Measurements from ENCODE around the gene DPYD.

The DPYD gene

DNA sequence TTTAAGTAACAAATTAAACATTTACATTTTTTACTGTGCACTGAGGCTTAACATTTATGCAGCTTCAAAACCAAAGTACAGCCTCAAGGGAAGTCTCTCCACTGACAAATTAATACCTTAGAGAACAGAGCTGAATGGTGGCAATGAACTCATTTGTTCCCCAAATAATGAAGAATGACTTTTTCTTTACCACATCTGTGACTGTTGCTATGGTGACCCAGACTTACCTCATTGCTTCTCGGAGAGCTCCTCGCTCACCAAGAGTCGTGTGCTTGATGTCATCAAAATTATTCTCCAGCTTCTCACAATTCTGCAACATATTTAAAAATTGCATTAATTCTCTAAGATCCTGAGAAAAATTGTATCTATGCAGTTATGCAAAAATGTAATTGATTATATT, 92.9 kb downstream of the DPYD start:
- TF ChIP-seq, protein P1, sequence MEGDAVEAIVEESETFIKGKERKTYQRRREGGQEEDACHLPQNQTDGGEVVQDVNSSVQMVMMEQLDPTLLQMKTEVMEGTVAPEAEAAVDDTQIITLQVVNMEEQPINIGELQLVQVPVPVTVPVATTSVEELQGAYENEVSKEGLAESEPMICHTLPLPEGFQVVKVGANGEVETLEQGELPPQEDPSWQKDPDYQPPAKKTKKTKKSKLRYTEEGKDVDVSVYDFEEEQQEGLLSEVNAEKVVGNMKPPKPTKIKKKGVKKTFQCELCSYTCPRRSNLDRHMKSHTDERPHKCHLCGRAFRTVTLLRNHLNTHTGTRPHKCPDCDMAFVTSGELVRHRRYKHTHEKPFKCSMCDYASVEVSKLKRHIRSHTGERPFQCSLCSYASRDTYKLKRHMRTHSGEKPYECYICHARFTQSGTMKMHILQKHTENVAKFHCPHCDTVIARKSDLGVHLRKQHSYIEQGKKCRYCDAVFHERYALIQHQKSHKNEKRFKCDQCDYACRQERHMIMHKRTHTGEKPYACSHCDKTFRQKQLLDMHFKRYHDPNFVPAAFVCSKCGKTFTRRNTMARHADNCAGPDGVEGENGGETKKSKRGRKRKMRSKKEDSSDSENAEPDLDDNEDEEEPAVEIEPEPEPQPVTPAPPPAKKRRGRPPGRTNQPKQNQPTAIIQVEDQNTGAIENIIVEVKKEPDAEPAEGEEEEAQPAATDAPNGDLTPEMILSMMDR (IDR thresholded peaks at IDR 0.05; ENCODE audit: borderline replicate concordance, insufficient read depth, low read depth, low read length) = no peak
- no peak overlapping the region for H3K4me3 ChIP-seq (ENCODE audit: low read depth, low read length)

DNA sequence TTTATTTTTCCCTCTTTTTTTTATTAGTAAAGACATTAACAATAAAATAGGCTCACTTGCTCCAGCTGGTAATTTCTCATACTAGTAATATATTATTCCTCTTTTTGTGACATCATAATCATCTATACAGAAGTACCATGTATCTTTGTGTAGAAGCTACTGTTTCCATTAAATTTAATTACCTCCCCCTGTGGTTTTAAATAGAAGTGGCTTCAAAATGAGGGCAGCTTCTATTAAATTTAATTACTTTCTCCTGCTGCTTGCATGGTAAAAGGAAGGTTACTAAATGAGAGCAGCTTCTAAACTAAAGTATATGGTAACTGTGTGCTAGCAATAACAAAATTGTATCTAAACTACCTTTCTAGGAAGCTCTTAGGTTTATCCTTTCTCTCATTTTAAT, 94.0 kb downstream of the DPYD start:
- TF ChIP-seq, protein P1 (IDR thresholded peaks at IDR 0.05; ENCODE audit: borderline replicate concordance, insufficient read depth, low read depth, low read length) = no peak
- no peak overlapping the region for H3K4me3 ChIP-seq (ENCODE audit: low read depth, low read length)

DNA sequence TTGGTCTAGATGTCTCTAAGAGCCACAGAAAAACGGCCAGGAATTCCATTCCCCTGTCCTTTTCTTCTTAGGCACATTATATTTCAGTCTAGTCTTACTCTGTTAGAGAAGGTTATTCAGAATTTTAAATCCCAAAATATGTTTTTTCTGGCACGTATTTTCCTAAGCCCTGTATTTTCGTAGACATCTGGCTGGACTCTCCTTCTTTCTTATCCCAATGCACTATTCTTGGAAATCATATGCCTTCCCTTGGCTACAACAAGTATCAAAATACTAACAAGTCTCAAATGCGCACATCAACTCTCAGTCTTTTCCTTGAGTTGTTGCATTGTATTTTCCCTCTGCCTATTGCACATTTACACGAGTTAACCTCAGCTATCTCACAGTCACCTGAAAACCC, 96.2 kb downstream of the DPYD start:
- TF ChIP-seq, protein P1 (IDR thresholded peaks at IDR 0.05; ENCODE audit: borderline replicate concordance, insufficient read depth, low read depth, low read length) = no peak

DNA sequence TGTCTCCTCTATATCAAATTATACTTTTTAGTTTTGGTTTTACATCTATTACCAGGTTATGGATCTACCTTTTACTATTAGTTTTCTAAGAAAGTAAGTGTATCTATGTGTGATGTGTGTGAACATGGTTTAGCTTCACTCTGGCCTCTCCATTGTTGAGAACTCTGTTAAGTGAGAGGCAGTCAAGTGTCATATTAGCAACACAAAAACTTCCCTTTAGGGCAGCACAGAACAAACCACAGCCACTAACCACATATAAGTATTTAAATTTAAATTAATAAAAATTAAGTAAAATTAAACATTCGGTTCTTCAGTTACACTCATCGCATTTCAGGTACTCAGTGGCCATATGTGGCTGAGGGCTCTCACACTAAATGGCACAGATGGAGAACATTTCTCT, 96.6 kb downstream of the DPYD start:
- TF ChIP-seq, protein P1 (IDR thresholded peaks at IDR 0.05; ENCODE audit: borderline replicate concordance, insufficient read depth, low read depth, low read length) = no peak
- H3K4me3 ChIP-seq (ENCODE audit: low read depth, low read length) = no peak overlapping the region

More for the DNA sequence above, 96.2 kb downstream of the DPYD start:
- H3K4me3 ChIP-seq (ENCODE audit: low read depth, low read length) = no peak overlapping the region

DNA sequence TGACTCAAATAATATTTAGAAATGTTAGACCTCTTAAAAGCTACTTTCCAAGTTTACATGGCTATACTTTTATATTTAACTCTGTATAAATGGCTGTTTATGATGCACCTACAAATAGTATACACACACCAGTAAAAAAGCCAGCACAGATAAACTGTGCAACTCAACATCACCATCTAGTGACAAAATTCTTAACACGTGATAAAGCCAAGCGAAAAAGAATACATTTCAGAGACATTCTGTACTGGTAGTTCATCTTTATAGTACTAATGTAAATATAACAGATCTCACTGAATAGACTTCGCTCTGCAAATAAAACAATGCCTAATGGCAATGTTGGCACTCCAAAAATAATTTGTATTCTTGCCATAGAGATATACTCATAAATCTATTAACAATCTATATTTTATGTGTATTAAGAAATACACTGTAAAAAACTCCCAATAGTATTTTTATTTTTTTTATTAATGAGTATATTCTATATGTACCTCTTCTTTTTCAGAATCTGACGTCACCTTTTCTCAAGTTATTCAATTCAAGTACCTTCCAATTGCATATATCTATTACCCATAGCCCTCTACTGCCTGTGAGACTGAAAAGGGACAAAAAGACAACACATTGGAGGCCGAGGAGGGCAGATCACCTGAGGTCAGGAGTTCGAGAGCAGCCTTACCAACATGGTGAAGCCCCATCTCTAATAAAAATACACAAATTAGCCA, 100.2 kb downstream of the DPYD start:
- no peak overlapping the region for H3K4me3 ChIP-seq (ENCODE audit: low read depth, low read length)
- TF ChIP-seq, protein P1 (IDR thresholded peaks at IDR 0.05; ENCODE audit: borderline replicate concordance, insufficient read depth, low read depth, low read length) = no peak

DNA sequence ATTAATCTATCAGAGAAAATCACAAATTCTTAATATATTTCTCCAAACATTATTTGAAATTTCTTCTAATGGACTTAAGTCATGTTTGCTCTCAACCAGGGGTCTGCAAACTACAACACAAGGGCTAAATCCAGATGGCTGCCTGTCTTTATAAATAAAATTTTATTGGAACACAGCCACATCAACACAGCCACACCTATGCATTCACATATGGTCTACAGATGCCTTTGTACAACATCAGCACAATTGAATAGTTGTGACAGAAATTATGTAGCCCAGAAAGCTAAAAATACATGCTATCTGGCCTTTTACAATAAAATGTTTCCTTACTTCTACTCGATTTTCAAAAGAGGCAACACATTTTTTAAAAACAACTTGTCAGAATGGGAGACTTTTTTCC, 103.9 kb downstream of the DPYD start:
- no peak overlapping the region for H3K4me3 ChIP-seq (ENCODE audit: low read depth, low read length)
- TF ChIP-seq, protein P1 (IDR thresholded peaks at IDR 0.05; ENCODE audit: borderline replicate concordance, insufficient read depth, low read depth, low read length) = no peak

DNA sequence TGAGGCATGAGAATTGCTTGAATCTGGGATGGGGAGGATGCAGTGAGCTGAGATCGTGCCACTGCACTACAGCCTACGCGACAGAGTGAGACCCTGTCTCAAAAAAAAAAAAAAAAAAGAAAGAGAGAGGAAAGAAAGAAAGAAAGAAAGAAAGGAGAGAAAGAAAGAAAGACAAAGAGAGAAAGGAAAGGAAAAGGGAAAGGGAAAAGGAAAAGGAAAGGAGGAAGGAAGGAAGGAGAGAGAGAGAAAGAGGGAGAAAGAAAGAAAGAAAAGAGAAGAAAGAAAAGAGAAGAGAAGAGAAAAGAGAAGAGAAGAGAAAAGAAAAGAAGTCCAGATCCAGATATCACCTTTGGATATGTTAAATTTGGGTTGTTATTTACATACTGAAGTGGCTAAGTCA, 106.0 kb downstream of the DPYD start:
- TF ChIP-seq, protein P1 (IDR thresholded peaks at IDR 0.05; ENCODE audit: borderline replicate concordance, insufficient read depth, low read depth, low read length) = no peak
- no peak overlapping the region for H3K4me3 ChIP-seq (ENCODE audit: low read depth, low read length)
